Tibial artery (tissue), 4 donors: Measurements from ENCODE around the gene NUP54.
A peak's percentile ranks its signal among the peaks of the same experiment; 100 is the strongest.

Experiments
- DNase-seq, 2 donors: peaks; one replicate each; pipeline ENCODE4 v3.0.0-alpha.2; 2019
- H3K27ac ChIP-seq, 2 donors: fragments of 200-600 bp; sonication (generic) in 1 of 2; 1 replicate in 1 of 2; 2 replicates in 1 of 2; pipeline ENCODE4 v1.5.1; 2018 to 2019; ENCODE audit warnings: mild to moderate bottlenecking in 1 of 2
- H3K27me3 ChIP-seq, 2 donors: fragments of 200-600 bp; sonication (generic) in 1 of 2; one replicate each; pipeline versions ENCODE4 v1.5.1 to v1.6.0; 2016 to 2019
- H3K36me3 ChIP-seq, 3 donors: fragments of 200-600 bp; sonication (generic) in 2 of 3; one replicate each; pipeline ENCODE4 v1.5.1; 2016 to 2019; ENCODE audit warnings: mild to moderate bottlenecking in 2 of 3
- H3K4me1 ChIP-seq, 4 donors: fragments of 200-600 bp; sonication (generic) in 2 of 4; 1 replicate in 3 of 4; 2 replicates in 1 of 4; pipeline ENCODE4 v1.5.1; 2016 to 2019
- H3K4me3 ChIP-seq, 2 donors: fragments of 200-600 bp; sonication (generic) in 1 of 2; 1 replicate in 1 of 2; 2 replicates in 1 of 2; pipeline ENCODE4 v1.5.1; 2018 to 2019; ENCODE audit warnings: mild to moderate bottlenecking in 2 of 2
- H3K9me3 ChIP-seq, 3 donors: fragments of 200-600 bp; sonication (generic) in 1 of 3; one replicate each; pipeline ENCODE4 v1.5.1; 2016 to 2019
- CTCF ChIP-seq, 2 experiments: fragments of 200-600 bp in 1 of 2; fragments of 450-650 bp in 1 of 2; IDR thresholded peaks; one replicate each; pipeline ENCODE4 v1.5.1; 2017 to 2019; ENCODE audit warnings: antibody characterized with exemption in 2 of 2, mild to moderate bottlenecking in 1 of 2, moderate library complexity in 1 of 2
- intact Hi-C: fragments of 100-400 bp; cut with DNase I; formaldehyde crosslinking; loops from one replicate; pipeline ENCODE4 v1.15.0; 2023; ENCODE audit warnings: low total_unique reads

NUP54 gene

DNA sequence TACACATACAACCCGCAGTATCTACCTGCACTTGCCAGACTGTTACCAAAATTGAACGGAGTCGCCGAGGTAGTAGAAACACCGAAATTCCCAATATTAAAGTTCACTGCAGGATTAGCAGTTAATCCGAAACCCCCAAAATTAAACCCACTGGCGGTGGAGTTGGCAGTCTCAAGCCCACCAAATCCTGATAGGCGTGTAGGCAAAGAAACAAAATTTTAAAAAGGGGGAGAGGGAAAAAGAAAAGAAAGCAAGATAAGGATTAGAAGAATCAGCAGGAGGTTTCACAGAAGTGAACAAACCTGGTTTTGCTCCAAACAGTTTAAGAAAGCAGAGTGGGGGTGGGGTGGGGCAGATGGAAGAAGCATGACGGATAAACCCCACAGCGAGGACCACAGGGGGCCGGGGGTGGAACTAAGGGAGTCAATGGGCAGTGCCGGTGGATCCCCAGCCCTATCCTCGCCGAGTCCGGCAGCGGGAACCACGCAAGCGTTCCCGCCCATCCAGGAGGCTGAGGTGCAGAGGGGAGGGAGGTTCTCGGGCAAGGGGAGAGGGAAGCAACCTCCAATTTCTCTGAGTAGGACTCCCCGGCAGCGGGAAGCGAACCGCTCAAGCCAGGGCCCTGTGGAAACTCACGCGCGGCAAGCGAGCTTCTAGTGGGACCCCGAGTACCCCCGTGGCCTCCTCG lies 599 bp downstream of the NUP54 start:
- H3K27me3 ChIP-seq: no peaks in the 10 kb centered on the region
- TF ChIP-seq CTCF (IDR thresholded peaks at IDR 0.05): no peak
- intact Hi-C loops: loop anchor here (2.0 to 10.0 kb wide), 2 partner anchors 65 to 153 kb away; partner anchors contain the start of genes SCARB2 and SDAD1
- peaks cover 0 to 34% (median 19%) of the 10 kb centered on the region in 4 donors for H3K4me1 ChIP-seq
- H3K9me3 ChIP-seq: no peaks in the 10 kb centered on the region
- peak overlapping the region; percentile 89 to 93 for H3K27ac ChIP-seq
- peak; percentile 41 to 72 for DNase-seq
- peaks cover 0 to 14% (median 9%) of the 10 kb centered on the region in 3 donors for H3K36me3 ChIP-seq
- peak overlapping the region; percentile 80 to 86 for H3K4me3 ChIP-seq

DNA sequence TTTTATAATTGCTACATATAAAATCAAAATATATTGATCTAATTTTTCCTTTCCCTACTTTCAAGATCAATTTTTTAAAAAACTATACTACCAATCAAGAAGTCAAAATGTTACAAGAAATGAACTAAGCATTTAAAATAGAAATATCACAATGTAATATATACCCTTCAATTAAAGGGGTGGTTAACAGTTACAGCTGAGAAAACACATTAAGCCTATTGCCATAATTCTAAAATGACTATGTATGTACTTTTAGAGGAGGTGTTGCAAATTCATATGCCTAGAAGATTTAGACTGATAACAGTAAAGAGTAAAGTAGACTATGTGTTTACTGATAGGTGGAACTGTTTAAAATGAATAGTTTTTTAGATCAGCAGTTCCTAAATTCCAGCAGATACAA lies 3.7 kb downstream of the NUP54 start:
- no peak overlapping the region for H3K4me3 ChIP-seq
- no peaks in the 10 kb centered on the region for H3K9me3 ChIP-seq
- intact Hi-C loops: loop anchor here (10.0 kb wide), 1 partner anchor 150 kb away; the partner anchor contains the start of gene SDAD1
- H3K27ac ChIP-seq: no peak overlapping the region
- no peaks in the 10 kb centered on the region for H3K27me3 ChIP-seq
- no peak for TF ChIP-seq CTCF (IDR thresholded peaks at IDR 0.05)
- DNase-seq: no peak
- H3K36me3 ChIP-seq: peaks cover 8 to 35% (median 33%) of the 10 kb centered on the region in 3 donors
- H3K4me1 ChIP-seq: peaks cover 0 to 33% (median 18%) of the 10 kb centered on the region in 4 donors

DNA sequence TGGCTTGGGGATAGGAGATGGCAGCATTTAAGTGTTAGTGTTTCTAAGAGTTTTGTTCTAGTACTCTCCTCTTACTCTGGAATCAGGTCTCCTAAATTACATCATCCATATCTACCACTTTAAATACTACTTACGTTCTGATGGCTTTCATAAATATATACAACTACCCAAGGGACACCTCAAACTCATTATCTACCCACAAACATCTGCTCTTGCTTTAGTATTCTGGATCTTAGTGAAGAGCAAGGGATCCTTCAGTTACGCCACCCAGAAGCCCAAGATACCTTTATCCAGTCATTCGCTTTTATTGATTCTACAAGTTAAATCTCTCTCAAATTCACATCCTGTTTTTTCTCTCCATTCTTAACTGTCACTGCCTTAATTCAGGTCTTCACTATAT lies 7.0 kb downstream of the NUP54 start:
- intact Hi-C loops: loop anchor here (10.0 kb wide), 1 partner anchor 146 kb away; the partner anchor contains the start of gene SDAD1
- Histone ChIP-seq H3K27ac (no peak overlapping the region), H3K36me3 (peaks cover 8 to 68% (median 49%) of the 10 kb centered on the region in 3 donors), H3K27me3 (no peaks in the 10 kb centered on the region), H3K4me3 (no peak overlapping the region), H3K9me3 (no peaks in the 10 kb centered on the region), H3K4me1 (peaks cover 0 to 13% (median 4%) of the 10 kb centered on the region in 4 donors)
- TF ChIP-seq CTCF (IDR thresholded peaks at IDR 0.05): no peak
- DNase-seq: no peak

- no peaks in the 10 kb centered on the region for H3K27me3 ChIP-seq
- TF ChIP-seq CTCF (IDR thresholded peaks at IDR 0.05): no peak
- no peaks in the 10 kb centered on the region for H3K9me3 ChIP-seq
- intact Hi-C loops: no loop called here
- H3K27ac ChIP-seq: no peak overlapping the region
- peaks cover 26 to 53% (median 40%) of the 10 kb centered on the region in 3 donors for H3K36me3 ChIP-seq
- no peak overlapping the region for H3K4me3 ChIP-seq
- no peak for DNase-seq
- H3K4me1 ChIP-seq: no peaks in the 10 kb centered on the region
These were observed 20.4 kb downstream of the NUP54 start for GRCh38 chr4:76127754-76128153.

DNA sequence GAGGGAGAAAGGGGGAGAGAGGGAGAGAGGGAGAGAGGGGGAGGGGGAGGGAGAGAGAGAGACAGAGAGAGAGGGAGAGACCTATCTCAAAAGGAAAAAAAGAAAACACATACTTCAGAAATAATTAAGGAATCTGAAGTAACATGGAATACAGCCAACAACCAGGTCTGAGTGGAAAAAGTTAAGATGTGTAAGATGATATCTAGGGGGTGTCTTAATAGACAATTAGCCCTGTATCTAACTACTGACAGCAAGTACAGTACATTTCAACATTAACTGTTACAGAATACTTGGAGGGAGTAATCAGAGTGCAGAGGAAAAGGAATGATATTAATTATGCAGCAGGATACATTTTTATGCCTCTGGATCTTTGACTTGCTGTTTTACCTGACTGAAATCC lies 22.4 kb downstream of the NUP54 start:
- Histone ChIP-seq H3K4me3 (no peak overlapping the region), H3K4me1 (no peaks in the 10 kb centered on the region), H3K27ac (no peak overlapping the region), H3K27me3 (no peaks in the 10 kb centered on the region), H3K36me3 (peaks cover 42 to 67% (median 58%) of the 10 kb centered on the region in 3 donors), H3K9me3 (no peaks in the 10 kb centered on the region)
- no peak for DNase-seq
- TF ChIP-seq CTCF (IDR thresholded peaks at IDR 0.05): no peak
- intact Hi-C loops: no loop called here
